ENCODE results near the gene SMIM1.
"Not testable (repeated sequence)": the region's sequence is repeated elsewhere in the genome, so short reads cannot be mapped to it uniquely, and the experiment has no call there.

Gene SMIM1

GRCh38 chr1:3744646-3745045 lies 27.9 kb upstream of the SMIM1 start:
- no peak for TF ChIP-seq ZFX (IDR thresholded peaks at IDR 0.05; ENCODE audit: borderline replicate concordance)
- TF ChIP-seq, protein P1, sequence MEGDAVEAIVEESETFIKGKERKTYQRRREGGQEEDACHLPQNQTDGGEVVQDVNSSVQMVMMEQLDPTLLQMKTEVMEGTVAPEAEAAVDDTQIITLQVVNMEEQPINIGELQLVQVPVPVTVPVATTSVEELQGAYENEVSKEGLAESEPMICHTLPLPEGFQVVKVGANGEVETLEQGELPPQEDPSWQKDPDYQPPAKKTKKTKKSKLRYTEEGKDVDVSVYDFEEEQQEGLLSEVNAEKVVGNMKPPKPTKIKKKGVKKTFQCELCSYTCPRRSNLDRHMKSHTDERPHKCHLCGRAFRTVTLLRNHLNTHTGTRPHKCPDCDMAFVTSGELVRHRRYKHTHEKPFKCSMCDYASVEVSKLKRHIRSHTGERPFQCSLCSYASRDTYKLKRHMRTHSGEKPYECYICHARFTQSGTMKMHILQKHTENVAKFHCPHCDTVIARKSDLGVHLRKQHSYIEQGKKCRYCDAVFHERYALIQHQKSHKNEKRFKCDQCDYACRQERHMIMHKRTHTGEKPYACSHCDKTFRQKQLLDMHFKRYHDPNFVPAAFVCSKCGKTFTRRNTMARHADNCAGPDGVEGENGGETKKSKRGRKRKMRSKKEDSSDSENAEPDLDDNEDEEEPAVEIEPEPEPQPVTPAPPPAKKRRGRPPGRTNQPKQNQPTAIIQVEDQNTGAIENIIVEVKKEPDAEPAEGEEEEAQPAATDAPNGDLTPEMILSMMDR (IDR thresholded peaks at IDR 0.05): no peak
- H3K27ac ChIP-seq: no peak overlapping the region

- H3K27ac ChIP-seq: no peak overlapping the region
- TF ChIP-seq, protein P1 (IDR thresholded peaks at IDR 0.05): no peak
- TF ChIP-seq ZFX (IDR thresholded peaks at IDR 0.05; ENCODE audit: borderline replicate concordance): no peak
Measured at GRCh38 chr1:3745071-3745470, 27.5 kb upstream of the SMIM1 start.

- TF ChIP-seq, protein P1 (IDR thresholded peaks at IDR 0.05): no peak
- no peak for TF ChIP-seq ZFX (IDR thresholded peaks at IDR 0.05; ENCODE audit: borderline replicate concordance)
- peak overlapping the region; percentile 52; the same call in 1 of the 2 replicates for H3K27ac ChIP-seq
Measured at GRCh38 chr1:3745590-3746381, 26.8 kb upstream of the SMIM1 start.

GRCh38 chr1:3746389-3746829 lies 26.1 kb upstream of the SMIM1 start:
- H3K27ac ChIP-seq: peak overlapping the region; percentile 52
- TF ChIP-seq, protein P1 (IDR thresholded peaks at IDR 0.05): no peak
- TF ChIP-seq ZFX (IDR thresholded peaks at IDR 0.05; ENCODE audit: borderline replicate concordance): no peak

DNA sequence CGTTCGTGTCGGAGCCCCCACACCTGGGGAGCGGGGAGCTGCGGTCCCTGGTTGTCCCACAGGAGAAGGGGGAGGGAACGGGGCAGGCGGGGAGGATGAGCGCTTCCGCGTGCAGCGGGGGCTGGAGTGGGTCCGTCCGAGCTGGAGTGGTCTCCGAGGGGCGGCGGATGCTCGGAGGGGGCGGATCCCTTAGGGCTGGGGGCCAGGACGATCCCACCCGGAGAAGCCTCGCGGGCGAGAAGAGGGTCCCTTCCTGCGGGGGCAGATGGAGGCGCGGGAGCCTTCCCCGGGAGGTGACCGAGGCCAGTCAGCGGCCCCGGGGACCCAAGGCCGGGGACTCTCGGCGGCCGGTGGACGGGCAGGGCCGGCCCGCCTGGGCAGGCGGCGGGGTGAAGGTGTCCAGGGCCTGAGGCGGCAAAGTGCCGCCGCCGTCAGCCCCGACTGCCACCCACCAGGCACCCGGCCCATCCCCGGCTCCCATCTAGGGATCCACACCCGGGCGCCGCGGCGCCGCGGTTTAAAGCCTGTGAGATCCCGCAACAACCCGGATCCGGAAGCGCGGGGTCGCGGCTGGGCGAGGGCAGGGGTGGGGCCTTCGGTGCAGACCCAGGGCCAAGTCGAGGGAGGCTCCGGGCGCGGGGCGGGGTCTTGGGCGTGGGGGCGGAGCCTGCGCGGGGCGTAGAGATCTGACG lies 25.6 kb upstream of the SMIM1 start:
- H3K27ac ChIP-seq: peak overlapping the region; percentile 52
- TF ChIP-seq, protein P1 (IDR thresholded peaks at IDR 0.05): no peak
- TF ChIP-seq ZFX (IDR thresholded peaks at IDR 0.05; ENCODE audit: borderline replicate concordance): no peak

DNA sequence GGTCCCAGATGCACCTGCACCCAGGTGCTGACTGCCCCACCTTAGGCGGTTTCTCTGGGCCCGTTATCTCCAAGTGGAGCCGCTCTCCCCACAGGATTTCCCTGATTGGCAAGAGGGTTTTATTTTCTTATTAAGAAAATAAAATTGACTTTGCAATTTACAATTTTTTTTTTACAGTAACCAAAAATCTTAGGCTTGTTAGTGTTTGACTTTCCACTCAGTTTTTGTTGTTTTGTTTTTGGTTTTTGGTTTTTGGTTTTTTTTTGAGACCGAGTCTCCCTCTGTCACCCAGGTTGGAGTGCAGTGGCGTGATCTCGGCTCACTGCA lies 25.1 kb upstream of the SMIM1 start:
- H3K27ac ChIP-seq: no peak overlapping the region
- TF ChIP-seq ZFX (IDR thresholded peaks at IDR 0.05; ENCODE audit: borderline replicate concordance): no peak
- TF ChIP-seq, protein P1 (IDR thresholded peaks at IDR 0.05): no peak

- TF ChIP-seq, protein P1 (IDR thresholded peaks at IDR 0.05): no peak
- no peak for TF ChIP-seq ZFX (IDR thresholded peaks at IDR 0.05; ENCODE audit: borderline replicate concordance)
- no peak overlapping the region for H3K27ac ChIP-seq
Measured at GRCh38 chr1:3747903-3748302, 24.6 kb upstream of the SMIM1 start.

GRCh38 chr1:3748316-3748900 lies 24.1 kb upstream of the SMIM1 start:
- H3K27ac ChIP-seq: not testable (repeated sequence)
